Activated CD4-positive, alpha-beta memory T cell treated with anti-CD3 and anti-CD28 coated beads for 36 hours (primary cell): ENCODE data around the gene SNRPA. TPM values are rescaled to one million over a fixed set of nuclear protein-coding genes. Genes with fewer than 3 reads are reported as not detected.

Experiments
- CTCF ChIA-PET: fragments of 350-600 bp; sonication (Branson Sonifier 250); formaldehyde crosslinking; loops from one replicate; lab custom pipeline; 2021; ENCODE audit warnings: antibody characterized with exemption, inconsistent platforms; lab: Charles Lee
- POLR2A ChIA-PET: fragments of 350-600 bp; sonication (Branson Sonifier 250); formaldehyde crosslinking; loops from one replicate; lab custom pipeline; 2021; ENCODE audit warnings: antibody characterized with exemption; lab: Charles Lee
- DNase-seq: peaks from one replicate; pipeline ENCODE4 v3.0.0-alpha.2; 2020
- H3K27ac Mint-ChIP-seq: one replicate; pipeline ENCODE4 v1.8.0; 2021; ENCODE audit warnings: mixed read lengths
- H3K27me3 Mint-ChIP-seq: one replicate; pipeline ENCODE4 v1.8.0; 2021; ENCODE audit warnings: mixed read lengths
- H3K36me3 Mint-ChIP-seq: one replicate; pipeline ENCODE4 v1.8.0; 2021; ENCODE audit warnings: mixed read lengths
- H3K4me1 Mint-ChIP-seq: one replicate; pipeline ENCODE4 v1.8.0; 2021; ENCODE audit warnings: low read depth, mixed read lengths
- H3K4me3 Mint-ChIP-seq: one replicate; pipeline ENCODE4 v1.8.0; 2021; ENCODE audit warnings: mild to moderate bottlenecking, mixed read lengths
- H3K9me3 Mint-ChIP-seq: one replicate; pipeline ENCODE4 v1.8.0; 2021; ENCODE audit warnings: mixed read lengths
- intact Hi-C: fragments of 100-400 bp; cut with micrococcal nuclease; formaldehyde crosslinking; loops from one replicate; pipeline ENCODE4 v1.15.1; 2023
- total RNA-seq, 2 experiments: library from RNA; stranded (reverse); gene quantifications; one replicate each; pipeline ENCODE4 v1.2.3, GENCODE V29; 2021

SNRPA gene
- total RNA-seq, 2 experiments from 2014 or later, result 241 to 253 TPM

DNA sequence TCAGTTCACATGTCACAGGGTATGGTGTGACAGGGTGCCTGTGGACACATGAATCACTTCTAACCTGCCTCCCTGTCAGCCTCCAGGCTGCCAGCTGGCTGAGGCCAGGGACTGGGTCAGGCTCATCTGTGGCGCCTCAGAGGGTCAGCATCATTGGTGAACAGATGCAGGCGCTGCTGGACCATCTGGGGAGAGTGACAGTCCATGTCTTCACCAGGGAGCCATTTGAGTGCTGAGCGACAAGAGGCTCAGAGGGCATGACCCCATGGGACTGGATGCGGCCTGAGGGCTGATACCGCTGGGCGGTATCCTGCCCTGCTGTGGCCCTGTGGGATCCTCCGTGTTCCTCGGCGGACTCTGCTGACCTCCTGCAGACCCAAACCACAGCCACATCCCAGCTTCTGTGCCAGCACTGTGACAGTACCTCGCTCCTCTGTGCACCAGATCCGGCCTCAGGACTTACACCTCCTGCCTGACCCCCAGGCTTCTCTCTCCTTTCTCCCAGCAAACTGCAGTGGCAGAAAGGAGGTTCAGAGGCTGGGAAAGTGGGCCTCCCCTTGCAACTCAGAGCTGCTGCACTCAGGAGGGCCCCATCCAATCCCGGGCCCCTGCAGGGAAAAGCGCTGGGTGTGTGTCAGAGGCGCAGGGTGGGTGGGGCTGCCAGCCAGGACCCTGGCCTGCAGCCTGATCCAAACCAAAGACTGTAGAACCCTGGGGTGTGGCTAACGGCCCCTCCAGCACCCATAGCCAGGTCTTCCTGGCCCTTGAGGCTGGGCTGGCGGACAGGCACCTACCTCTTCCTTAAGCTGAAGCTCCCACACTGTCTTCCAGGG, 10.9 kb upstream of the SNRPA start:
- H3K4me3 Mint-ChIP-seq, result no peak overlapping the region
- H3K36me3 Mint-ChIP-seq, result peaks cover 12% of the 10 kb centered on the region
- no peak for DNase-seq
- ChIA-PET CTCF (no interaction called here), POLR2A (no interaction called here)
- no peaks in the 10 kb centered on the region for H3K9me3 Mint-ChIP-seq
- intact Hi-C loops, result no loop called here
- peaks cover 3% of the 10 kb centered on the region for H3K4me1 Mint-ChIP-seq
- no peak overlapping the region for H3K27ac Mint-ChIP-seq
- no peaks in the 10 kb centered on the region for H3K27me3 Mint-ChIP-seq

DNA sequence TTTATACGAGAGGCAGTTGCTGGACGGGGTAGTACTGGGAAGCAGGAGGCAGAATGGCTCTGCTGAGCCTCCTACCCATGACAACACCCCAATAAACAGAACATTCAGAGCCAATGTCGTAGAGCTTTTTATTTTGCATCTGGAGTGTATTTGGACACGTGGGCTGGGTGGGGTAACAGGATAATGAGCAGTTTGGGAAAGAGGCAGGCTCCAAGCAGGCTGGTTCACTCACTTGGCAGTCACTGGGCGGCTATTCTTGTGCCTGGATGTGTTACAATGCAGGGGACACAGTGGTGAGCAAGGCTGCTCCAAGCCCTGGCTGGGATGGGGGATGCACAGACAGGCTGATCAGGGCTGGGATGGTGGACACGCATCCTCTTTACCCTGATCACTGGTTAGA, 10.3 kb upstream of the SNRPA start:
- H3K9me3 Mint-ChIP-seq, result no peaks in the 10 kb centered on the region
- no peak overlapping the region for H3K27ac Mint-ChIP-seq
- H3K36me3 Mint-ChIP-seq, result peaks cover 12% of the 10 kb centered on the region
- POLR2A ChIA-PET, result no interaction called here
- DNase-seq, result no peak
- peaks cover 3% of the 10 kb centered on the region for H3K4me1 Mint-ChIP-seq
- CTCF ChIA-PET, result no interaction called here
- H3K27me3 Mint-ChIP-seq, result no peaks in the 10 kb centered on the region
- intact Hi-C loops, result no loop called here
- H3K4me3 Mint-ChIP-seq, result no peak overlapping the region

DNA sequence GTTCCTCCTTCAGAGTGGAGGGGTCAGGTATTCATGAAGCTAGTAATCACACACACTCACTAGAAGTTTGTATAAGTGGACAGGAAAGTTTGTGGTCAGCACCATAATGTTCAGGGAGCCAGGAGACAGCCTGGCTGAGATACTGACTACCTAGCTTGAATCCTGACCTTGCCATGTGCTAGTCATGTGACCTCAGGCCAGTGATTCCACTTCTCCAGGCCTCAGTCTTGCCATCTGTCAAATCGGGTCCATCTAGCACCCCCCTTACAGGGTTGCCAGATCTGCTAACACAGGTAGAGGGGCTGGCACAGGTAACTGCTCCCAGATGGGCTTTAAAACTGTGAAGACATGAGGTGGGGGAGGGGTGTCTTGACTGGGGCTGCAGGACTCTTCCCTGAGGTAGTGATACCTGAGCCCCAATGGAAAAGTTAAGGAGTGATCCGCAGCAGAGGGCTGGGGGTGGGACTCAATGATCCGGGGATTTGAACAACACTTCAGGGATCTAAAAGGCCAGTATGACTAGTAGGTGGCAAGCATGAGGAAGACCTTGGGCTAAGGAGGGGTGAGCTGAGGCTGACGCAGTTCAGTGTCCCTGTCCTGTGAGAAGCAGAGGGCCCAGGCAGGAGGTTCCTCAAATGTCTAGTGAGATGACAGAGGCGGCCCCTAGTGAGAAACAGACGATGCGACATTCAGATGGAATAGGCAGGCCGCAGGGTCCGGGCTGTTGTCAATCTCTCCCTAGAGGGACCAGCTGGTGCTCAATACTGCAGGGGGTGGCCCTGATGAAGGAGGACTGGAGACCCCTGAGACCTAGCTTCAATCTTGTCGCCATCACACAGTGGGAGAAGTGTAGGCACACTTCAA, 9.2 kb upstream of the SNRPA start:
- POLR2A ChIA-PET, result no interaction called here

DNA sequence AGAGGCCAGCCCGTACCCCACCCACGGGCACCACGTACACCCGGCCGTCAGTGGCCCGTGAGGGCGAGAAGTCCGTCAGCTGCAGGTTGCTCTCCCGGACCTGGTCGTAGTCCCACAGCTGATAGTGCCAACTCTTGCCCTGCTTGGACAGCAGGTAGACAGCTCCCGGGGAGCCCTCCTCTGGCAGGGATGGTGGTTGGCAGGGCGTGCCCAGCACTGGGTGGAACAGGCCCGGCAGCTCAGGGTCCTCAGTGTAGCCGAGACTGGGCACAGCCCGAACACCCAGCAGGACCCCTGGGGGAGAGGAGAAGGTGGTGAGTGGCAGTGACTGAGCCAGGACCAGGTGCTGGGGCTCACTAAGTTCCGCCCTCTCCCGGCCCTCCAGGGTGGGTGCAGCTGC, 8.5 kb upstream of the SNRPA start:
- Mint-ChIP-seq H3K27me3 (no peaks in the 10 kb centered on the region), H3K27ac (no peak overlapping the region), H3K4me3 (no peak overlapping the region), H3K36me3 (peaks cover 11% of the 10 kb centered on the region), H3K4me1 (peaks cover 3% of the 10 kb centered on the region), H3K9me3 (no peaks in the 10 kb centered on the region)
- ChIA-PET CTCF (interaction anchor here (0.7 to 6.6 kb wide), 3 partner anchors 64 to 79 kb away, joined by 3 to 27 read pairs (median 6); no protein-coding TSS in a partner anchor), POLR2A (no interaction called here)
- intact Hi-C loops, result no loop called here
- no peak for DNase-seq

More for the DNA sequence above, 9.2 kb upstream of the SNRPA start:
- H3K9me3 Mint-ChIP-seq, result no peaks in the 10 kb centered on the region
- no peaks in the 10 kb centered on the region for H3K27me3 Mint-ChIP-seq
- no peak overlapping the region for H3K27ac Mint-ChIP-seq
- peaks cover 12% of the 10 kb centered on the region for H3K36me3 Mint-ChIP-seq
- no peak for DNase-seq
- intact Hi-C loops, result no loop called here
- CTCF ChIA-PET, result interaction anchor here (0.5 to 6.6 kb wide), 4 partner anchors 64 to 898 kb away, joined by 3 to 27 read pairs (median 5); no protein-coding TSS in a partner anchor
- no peak overlapping the region for H3K4me3 Mint-ChIP-seq
- peaks cover 3% of the 10 kb centered on the region for H3K4me1 Mint-ChIP-seq

DNA sequence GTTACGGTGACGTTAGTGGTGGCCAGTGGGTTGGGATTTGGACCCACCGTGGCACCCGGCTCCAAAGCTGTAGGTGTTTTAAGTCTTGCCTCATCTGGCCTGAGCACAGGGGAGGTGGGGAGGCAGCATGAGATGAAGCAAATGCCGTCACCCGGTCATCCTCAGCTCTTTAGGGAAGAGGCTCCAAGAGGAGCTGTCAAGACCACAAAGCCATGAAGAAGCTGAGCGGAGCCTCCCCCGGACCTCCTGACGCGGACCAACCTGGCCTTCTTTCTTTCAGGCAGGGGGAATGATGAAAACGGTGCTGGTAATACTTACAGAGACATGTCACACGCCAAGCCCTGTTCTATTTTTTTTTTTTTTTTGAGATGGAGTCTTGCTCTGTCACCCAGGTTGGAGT, 8.1 kb upstream of the SNRPA start:
- H3K4me3 Mint-ChIP-seq, result no peak overlapping the region
- H3K36me3 Mint-ChIP-seq, result peaks cover 8% of the 10 kb centered on the region
- H3K27me3 Mint-ChIP-seq, result no peaks in the 10 kb centered on the region
- no peak for DNase-seq
- peaks cover 3% of the 10 kb centered on the region for H3K4me1 Mint-ChIP-seq
- ChIA-PET CTCF (interaction anchor here (0.7 to 6.6 kb wide), 3 partner anchors 63 to 80 kb away, joined by 3 to 27 read pairs (median 6); no protein-coding TSS in a partner anchor), POLR2A (no interaction called here)
- H3K27ac Mint-ChIP-seq, result no peak overlapping the region
- no peaks in the 10 kb centered on the region for H3K9me3 Mint-ChIP-seq
- intact Hi-C loops, result no loop called here

DNA sequence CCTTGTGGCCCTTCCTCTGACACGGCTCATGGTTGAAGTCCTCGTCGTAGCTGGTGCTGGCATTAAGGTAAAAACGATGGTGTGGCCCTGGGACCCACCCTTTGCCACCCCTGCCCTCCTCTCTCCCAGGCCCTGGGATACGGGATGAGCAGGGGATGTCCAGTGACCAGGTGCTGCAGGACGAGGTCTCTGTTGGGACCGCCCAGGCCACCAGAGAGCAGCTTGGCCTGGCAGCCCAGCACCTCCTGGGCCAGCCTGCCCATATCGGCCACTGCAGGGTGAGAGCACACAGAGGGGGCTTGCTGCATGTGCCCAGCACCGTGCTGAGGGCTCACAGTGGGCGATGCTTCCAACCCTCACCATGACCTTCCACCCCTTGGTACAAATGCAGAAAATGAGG, 7.1 kb upstream of the SNRPA start:
- no peak overlapping the region for H3K4me3 Mint-ChIP-seq
- intact Hi-C loops, result no loop called here
- ChIA-PET POLR2A (interaction anchor here (0.6 to 1.7 kb wide), 2 partner anchors 27 to 45 kb away, joined by 3 to 7 read pairs; partner anchors contain the start of genes COQ8B and ITPKC), CTCF (interaction anchor here (1.0 to 6.6 kb wide), 5 partner anchors 10 to 81 kb away, joined by 3 to 27 read pairs (median 4); partner anchors contain the start of gene RAB4B)
- no peaks in the 10 kb centered on the region for H3K27me3 Mint-ChIP-seq
- H3K36me3 Mint-ChIP-seq, result peaks cover 6% of the 10 kb centered on the region
- no peak overlapping the region for H3K27ac Mint-ChIP-seq
- DNase-seq, result no peak
- H3K9me3 Mint-ChIP-seq, result no peaks in the 10 kb centered on the region
- H3K4me1 Mint-ChIP-seq, result peaks cover 4% of the 10 kb centered on the region

DNA sequence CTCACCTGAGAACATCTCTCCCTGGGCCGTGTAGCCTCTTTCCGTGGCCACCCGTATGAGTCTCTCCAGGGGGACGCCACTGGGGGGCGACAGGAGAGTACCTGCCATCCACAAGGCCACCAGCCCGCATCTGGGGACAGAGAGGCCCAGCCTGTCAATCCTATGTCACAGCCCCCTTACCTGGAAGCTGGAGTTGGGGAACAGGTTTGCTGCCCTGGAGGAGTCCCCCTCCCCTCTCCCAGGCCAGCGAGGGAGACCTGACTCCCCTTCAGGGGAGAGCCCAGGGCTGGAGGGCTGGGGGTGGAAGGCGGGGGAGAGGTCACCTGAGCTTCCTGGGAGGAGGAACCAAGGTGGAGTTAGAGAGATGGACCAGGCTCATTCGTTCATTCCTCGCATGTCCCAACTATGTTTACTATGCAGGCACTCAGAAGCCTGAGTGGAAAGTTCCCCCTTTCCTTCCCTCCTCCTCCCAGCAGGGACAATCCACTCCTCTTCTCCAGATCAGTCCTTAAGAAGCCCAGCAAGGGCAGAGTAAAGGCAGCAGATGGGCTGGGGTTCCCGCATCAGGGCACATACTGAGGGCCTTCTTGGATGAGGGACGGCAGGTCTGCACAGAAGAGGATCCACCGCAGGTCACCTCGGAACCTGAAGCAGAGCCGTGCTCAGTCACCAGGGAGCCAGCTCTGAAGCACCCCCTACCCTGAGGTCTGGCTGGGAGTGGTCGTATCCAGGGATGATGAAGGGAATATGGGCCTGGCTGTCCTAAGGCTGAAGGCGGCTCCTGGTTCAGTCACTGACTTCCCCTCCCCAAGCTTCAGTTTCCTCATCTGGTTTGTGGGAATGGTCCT, 6.2 kb upstream of the SNRPA start:
- CTCF ChIA-PET, result interaction anchor here (1.0 to 6.6 kb wide), 6 partner anchors 11 to 82 kb away, joined by 3 to 27 read pairs (median 4); partner anchors contain the start of gene RAB4B
- POLR2A ChIA-PET, result interaction anchor here (0.6 to 1.7 kb wide), 5 partner anchors 15 to 76 kb away, joined by 3 to 7 read pairs (median 3); partner anchors contain the start of genes COQ8B and ITPKC
- Mint-ChIP-seq H3K27me3 (no peaks in the 10 kb centered on the region), H3K27ac (no peak overlapping the region), H3K36me3 (no peaks in the 10 kb centered on the region), H3K4me1 (peaks cover 11% of the 10 kb centered on the region), H3K9me3 (no peaks in the 10 kb centered on the region), H3K4me3 (no peak overlapping the region)
- peak; percentile 61 for DNase-seq
- intact Hi-C loops, result no loop called here

DNA sequence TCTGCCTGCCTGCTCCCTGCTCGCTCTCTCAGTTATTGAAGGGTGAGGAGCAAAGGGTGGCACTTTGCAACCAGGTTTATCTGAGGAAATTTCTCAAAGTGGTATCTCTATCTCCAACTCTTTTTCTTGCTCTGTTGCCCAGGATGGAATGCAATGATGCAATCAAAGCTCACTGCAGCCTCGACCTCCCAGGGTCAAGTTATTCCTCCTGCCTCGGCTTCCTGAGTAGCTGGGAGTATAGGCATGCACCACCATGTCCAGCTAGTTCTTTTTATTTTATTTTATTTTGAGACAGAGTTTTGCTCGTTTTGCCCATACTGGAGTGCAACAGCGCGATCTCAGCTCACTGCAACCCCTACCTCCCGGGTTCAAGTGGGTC, 5.6 kb upstream of the SNRPA start:
- Mint-ChIP-seq H3K4me1 (peaks cover 16% of the 10 kb centered on the region), H3K36me3 (no peaks in the 10 kb centered on the region), H3K27me3 (no peaks in the 10 kb centered on the region), H3K27ac (no peak overlapping the region), H3K4me3 (no peak overlapping the region), H3K9me3 (no peaks in the 10 kb centered on the region)
- POLR2A ChIA-PET, result interaction anchor here (1.0 to 1.1 kb wide), 2 partner anchors 14 to 32 kb away, joined by 3 to 4 read pairs; no protein-coding TSS in a partner anchor
- CTCF ChIA-PET, result interaction anchor here (1.1 to 6.6 kb wide), 3 partner anchors 11 to 73 kb away, joined by 4 to 27 read pairs (median 4); no protein-coding TSS in a partner anchor
- no peak for DNase-seq
- intact Hi-C loops, result no loop called here

DNA sequence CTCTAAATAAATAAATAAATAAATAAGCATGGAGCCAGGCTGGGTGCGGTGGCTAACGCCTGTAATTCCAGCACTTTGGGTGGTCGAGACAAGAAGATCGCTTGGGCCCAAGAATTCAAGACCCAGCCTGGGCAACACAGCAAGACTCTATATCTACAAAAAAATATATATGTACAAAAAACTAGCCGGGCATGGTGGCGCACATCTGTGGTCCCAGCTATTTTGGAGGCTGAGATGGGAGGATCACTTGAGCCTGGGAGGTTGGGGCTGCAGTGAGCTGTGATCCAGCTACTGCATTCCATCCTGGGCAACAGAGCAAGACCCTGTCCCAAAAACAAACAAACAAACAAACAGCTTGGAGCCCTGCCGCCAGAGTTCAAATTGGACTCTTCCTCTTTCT, 3.5 kb upstream of the SNRPA start:
- Mint-ChIP-seq H3K27me3 (no peaks in the 10 kb centered on the region), H3K4me3 (no peak overlapping the region), H3K27ac (no peak overlapping the region), H3K36me3 (peaks cover 15% of the 10 kb centered on the region), H3K4me1 (peaks cover 17% of the 10 kb centered on the region), H3K9me3 (no peaks in the 10 kb centered on the region)
- intact Hi-C loops, result no loop called here
- ChIA-PET POLR2A (no interaction called here), CTCF (interaction anchor here (6.6 kb wide), 1 partner anchor 59 kb away, joined by 27 read pairs; no protein-coding TSS in a partner anchor)
- no peak for DNase-seq

DNA sequence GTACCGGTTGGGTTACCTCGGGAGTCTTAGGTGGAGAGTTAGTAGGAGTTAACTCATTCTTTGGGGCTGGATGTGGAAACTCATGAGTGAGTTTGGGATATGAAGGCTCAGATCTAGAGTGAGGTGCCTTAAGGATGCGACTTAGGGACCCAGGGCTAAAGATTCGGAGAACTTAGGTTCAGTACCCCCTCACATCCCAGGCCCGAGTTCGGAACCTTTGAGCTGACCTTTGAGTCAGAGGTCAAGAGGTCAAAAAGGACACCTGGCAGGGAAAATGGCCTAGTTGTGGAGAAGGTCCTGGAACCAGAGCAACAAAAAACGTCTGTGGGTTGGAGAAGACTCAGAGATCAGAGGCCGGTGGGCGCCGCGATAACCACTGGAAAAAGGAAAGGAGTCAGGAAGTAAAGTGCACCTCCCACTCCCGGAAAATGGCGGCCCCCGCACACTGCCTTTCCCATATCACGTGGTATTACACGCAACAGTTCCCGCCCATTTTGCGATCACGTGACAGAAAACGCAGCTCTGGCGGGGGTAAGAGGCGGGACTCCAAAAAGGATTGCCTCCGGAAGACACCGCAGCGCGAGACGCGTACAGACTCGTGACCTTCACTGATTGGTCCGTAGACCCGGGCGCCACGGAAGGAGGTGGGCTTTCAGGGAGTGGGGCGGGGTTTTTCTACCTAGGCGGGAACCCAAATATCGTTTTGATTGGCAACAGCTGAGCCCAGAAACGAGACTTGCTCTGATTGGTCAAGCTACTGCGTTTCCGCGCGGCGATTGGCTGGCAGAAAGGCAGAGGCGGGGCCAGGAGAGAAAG, 737 bp upstream of the SNRPA start, which contains the start of gene ACTMAP:
TSS of gene ACTMAP (minus strand) at position 420 of the 816 bp plus-strand sequence. CDS start 674 bp downstream, outside the sequence.
- Mint-ChIP-seq H3K4me1 (peaks cover 32% of the 10 kb centered on the region), H3K27me3 (no peaks in the 10 kb centered on the region), H3K4me3 (peak within 1 kb of the TSS; percentile 94), H3K9me3 (no peaks in the 10 kb centered on the region), H3K27ac (peak within 1 kb of the TSS; percentile 97), H3K36me3 (peaks cover 31% of the 10 kb centered on the region)
- DNase-seq, result peak; percentile 100
- CTCF ChIA-PET, result interaction anchor here (0.7 to 2.7 kb wide), 7 partner anchors 28 to 116 kb away, joined by 3 to 13 read pairs (median 5); partner anchors contain the start of gene RAB4B
- POLR2A ChIA-PET, result interaction anchor here (0.8 to 4.5 kb wide), 8 partner anchors 21 to 613 kb away, joined by 4 to 54 read pairs (median 6); partner anchors contain the start of genes B9D2, COQ8B, EGLN2 and ITPKC
- intact Hi-C loops, result loop anchor here (1.0 to 10.0 kb wide), 8 partner anchors 28 to 795 kb away; partner anchors contain the start of genes BLVRB, COQ8B, NUMBL and RAB4B
